ENCODE data around the gene HSPB1. TPM values are rescaled to one million over a fixed set of nuclear protein-coding genes. Genes with fewer than 3 reads are reported as not detected.
A peak's percentile ranks its signal among the peaks of the same experiment; 100 is the strongest.

Gene HSPB1
- total RNA-seq (2014; rRNA removed; shearing (Covaris generic)) (79.5 and 96.5 TPM in 2 replicates), polyA plus RNA-seq (2016; fragmentation: Nextera tagmentation; extraction: Ambion mirVana) (1,542 and 1,564 TPM in 2 replicates)

- TF ChIP-seq EZH2phosphoT487 (IDR thresholded peaks at IDR 0.05; ENCODE audit: insufficient read depth, low read depth) (no peak), EZH2 (IDR thresholded peaks at IDR 0.05; ENCODE audit: insufficient read depth, poor library complexity, severe bottlenecking) (no peak)
- DNase-seq = peak; percentile 94
- H3K4me3 ChIP-seq = peak within 1 kb of the TSS; percentile 88
- peaks cover 13% of the 10 kb centered on the region; the same call in 1 of the 2 replicates for H3K4me1 ChIP-seq (ENCODE audit: insufficient read depth)
- in situ Hi-C loops (cut with MboI) = no loop called here
- peak within 1 kb of the TSS; percentile 90 for H3K9ac ChIP-seq
- H3K27ac ChIP-seq = peak within 1 kb of the TSS; percentile 77
- no peaks in the 10 kb centered on the region for H3K9me3 ChIP-seq (ENCODE audit: low read depth)
- H3K36me3 ChIP-seq (ENCODE audit: low read depth) = 0 out of 2 replicates have a peak, but pooled peaks cover 6% of the 10 kb centered on the region
- H3K79me2 ChIP-seq (ENCODE audit: insufficient read depth) = no peaks in the 10 kb centered on the region
- peak within 1 kb of the TSS; percentile 59 for H3K4me2 ChIP-seq (ENCODE audit: unreplicated experiment)
- H4K20me1 ChIP-seq (ENCODE audit: insufficient read depth) = no peaks in the 10 kb centered on the region
- peak within 1 kb of the TSS; percentile 72 for H2AFZ ChIP-seq
- H3K9me2 ChIP-seq (ENCODE audit: insufficient read depth) = no peaks in the 10 kb centered on the region
- 1% methylated on average over 62 to 74 of the region's 75 CpGs for WGBS, 2 experiments (ENCODE audit: low coverage in 1 of 2, low lambda C conversion rate in 2 of 2, missing lambda C conversion rate in 2 of 2)
- H3F3A ChIP-seq (ENCODE audit: insufficient read depth) = peaks cover 22% of the 10 kb centered on the region
- no peaks in the 10 kb centered on the region for H3K27me3 ChIP-seq (replicated peaks; ENCODE audit: insufficient read depth)
Measured at GRCh38 chr7:76302347-76303201, at the start of gene HSPB1. HSPB1 (plus strand) TSS chr7:76302673; CDS start chr7:76302713, 40 bp downstream.

GRCh38 chr7:76254781-76255180 is 47.7 kb upstream of the HSPB1 start:
- H3K4me1 ChIP-seq (ENCODE audit: insufficient read depth) = 0 out of 2 replicates have a peak, but pooled peaks cover 4% of the 10 kb centered on the region
- H3K4me2 ChIP-seq (ENCODE audit: unreplicated experiment) = no peak overlapping the region
- WGBS, 2 experiments (ENCODE audit: low coverage in 1 of 2, low lambda C conversion rate in 2 of 2, missing lambda C conversion rate in 2 of 2) = 66 to 73% methylated on average over 4 of the region's 4 CpGs
- no peaks in the 10 kb centered on the region for H3K9me2 ChIP-seq (ENCODE audit: insufficient read depth)
- no peaks in the 10 kb centered on the region for H3F3A ChIP-seq (ENCODE audit: insufficient read depth)
- H3K79me2 ChIP-seq (ENCODE audit: insufficient read depth) = no peaks in the 10 kb centered on the region
- no peak for TF ChIP-seq EZH2phosphoT487 (IDR thresholded peaks at IDR 0.05; ENCODE audit: insufficient read depth, low read depth)
- no peak for TF ChIP-seq EZH2 (IDR thresholded peaks at IDR 0.05; ENCODE audit: insufficient read depth, poor library complexity, severe bottlenecking)
- no peaks in the 10 kb centered on the region for H3K9me3 ChIP-seq (ENCODE audit: low read depth)
- in situ Hi-C loops (cut with MboI) = no loop called here
- H2AFZ ChIP-seq = no peak overlapping the region
- H3K36me3 ChIP-seq (ENCODE audit: low read depth) = no peaks in the 10 kb centered on the region
- no peak overlapping the region for H3K4me3 ChIP-seq
- H3K27ac ChIP-seq = no peak overlapping the region
- no peaks in the 10 kb centered on the region for H4K20me1 ChIP-seq (ENCODE audit: insufficient read depth)
- H3K27me3 ChIP-seq (replicated peaks; ENCODE audit: insufficient read depth) = peaks cover 13% of the 10 kb centered on the region
- no peak overlapping the region for H3K9ac ChIP-seq
- DNase-seq = no peak

GRCh38 chr7:76257973-76258372 is 44.5 kb upstream of the HSPB1 start:
- H3K9me2 ChIP-seq (ENCODE audit: insufficient read depth) = no peaks in the 10 kb centered on the region
- no peak for TF ChIP-seq EZH2 (IDR thresholded peaks at IDR 0.05; ENCODE audit: insufficient read depth, poor library complexity, severe bottlenecking)
- TF ChIP-seq EZH2phosphoT487 (IDR thresholded peaks at IDR 0.05; ENCODE audit: insufficient read depth, low read depth) = no peak
- H3K27ac ChIP-seq = no peak overlapping the region
- no peak overlapping the region for H3K4me2 ChIP-seq (ENCODE audit: unreplicated experiment)
- H3F3A ChIP-seq (ENCODE audit: insufficient read depth) = no peaks in the 10 kb centered on the region
- H3K9ac ChIP-seq = no peak overlapping the region
- H4K20me1 ChIP-seq (ENCODE audit: insufficient read depth) = no peaks in the 10 kb centered on the region
- H3K4me1 ChIP-seq (ENCODE audit: insufficient read depth) = no peaks in the 10 kb centered on the region
- DNase-seq = no peak
- no peak overlapping the region for H2AFZ ChIP-seq
- H3K4me3 ChIP-seq = no peak overlapping the region
- 36 to 40% methylated on average over 8 of the region's 8 CpGs for WGBS, 2 experiments (ENCODE audit: low coverage in 1 of 2, low lambda C conversion rate in 2 of 2, missing lambda C conversion rate in 2 of 2)
- H3K9me3 ChIP-seq (ENCODE audit: low read depth) = no peaks in the 10 kb centered on the region
- H3K27me3 ChIP-seq (replicated peaks; ENCODE audit: insufficient read depth) = peaks cover 18% of the 10 kb centered on the region
- H3K79me2 ChIP-seq (ENCODE audit: insufficient read depth) = no peaks in the 10 kb centered on the region
- in situ Hi-C loops (cut with MboI) = no loop called here
- no peaks in the 10 kb centered on the region for H3K36me3 ChIP-seq (ENCODE audit: low read depth)

- no peak for DNase-seq
- Histone ChIP-seq H3K27ac (no peak overlapping the region), H3K9ac (no peak overlapping the region), H3K79me2 (ENCODE audit: insufficient read depth) (no peaks in the 10 kb centered on the region), H3K27me3 (replicated peaks; ENCODE audit: insufficient read depth) (peaks cover 17% of the 10 kb centered on the region), H2AFZ (no peak overlapping the region), H3K9me3 (ENCODE audit: low read depth) (no peaks in the 10 kb centered on the region), H3K36me3 (ENCODE audit: low read depth) (no peaks in the 10 kb centered on the region), H3K4me2 (ENCODE audit: unreplicated experiment) (no peak overlapping the region), H3K4me1 (ENCODE audit: insufficient read depth) (no peaks in the 10 kb centered on the region), H3K4me3 (no peak overlapping the region), H3F3A (ENCODE audit: insufficient read depth) (no peaks in the 10 kb centered on the region), H3K9me2 (ENCODE audit: insufficient read depth) (no peaks in the 10 kb centered on the region), H4K20me1 (ENCODE audit: insufficient read depth) (no peaks in the 10 kb centered on the region)
- in situ Hi-C loops (cut with MboI) = no loop called here
- TF ChIP-seq EZH2phosphoT487 (IDR thresholded peaks at IDR 0.05; ENCODE audit: insufficient read depth, low read depth) (no peak), EZH2 (IDR thresholded peaks at IDR 0.05; ENCODE audit: insufficient read depth, poor library complexity, severe bottlenecking) (no peak)
- 17 to 25% methylated on average over 30 to 44 of the region's 50 CpGs for WGBS, 2 experiments (ENCODE audit: low coverage in 1 of 2, low lambda C conversion rate in 2 of 2, missing lambda C conversion rate in 2 of 2)
Measured at GRCh38 chr7:76259124-76260093, 43.1 kb upstream of the HSPB1 start.
